Left ventricle myocardium superior (tissue), 1 donor: ENCODE measurements around the gene CGB7. TPM values are rescaled to one million over a fixed set of nuclear protein-coding genes. Genes with fewer than 3 reads are reported as not detected.

Experiments used
- ATAC-seq: fragments of 200-7000 bp; cut with Tn5 transposase; one replicate; pipeline ENCODE4 v1.9.1; 2020; ENCODE audit warnings: mild to moderate bottlenecking, moderate library complexity
- DNase-seq: peaks from one replicate; pipeline ENCODE4 v3.0.0-alpha.2; 2020
- intact Hi-C: fragments of 100-400 bp; cut with micrococcal nuclease; formaldehyde crosslinking; loops from one replicate; pipeline ENCODE4 v1.11.0; 2022
- long read RNA-seq: library from polyadenylated mRNA; unstranded; transcript quantifications from one replicate; pipeline ENCODE4 v2.0.0, GENCODE V29; 2021
- total RNA-seq: library from RNA; stranded (reverse); fragmentation: NEBNext Ultra II Directional; extraction: Animal tissue kit (Norgen Biotek cat#: 25700); gene quantifications from one replicate; pipeline ENCODE4 v1.2.1, GENCODE V29; 2021
- donor health status: DM: no; HTN: yes; CAD: no; lungs with severe emphysema.

The CGB7 gene
- total RNA-seq: not detected
- long read RNA-seq: 0 reads

- intact Hi-C loops: no loop called here
- peak; percentile 85 for ATAC-seq
- DNase-seq: peak; percentile 77
Observed at GRCh38 chr19:49057636-49058234, at the start of gene CGB7. TSS of gene CGB7 (minus strand) at chr19:49057749. CDS start at chr19:49055375, 2,374 bp downstream.

GRCh38 chr19:49106648-49107135 is 49.1 kb upstream of the CGB7 start:
- DNase-seq: peak; percentile 75
- intact Hi-C loops: no loop called here
- ATAC-seq: peak; percentile 40

- DNase-seq (no peak), ATAC-seq (no peak)
- intact Hi-C loops: loop anchor here (5.0 kb wide), 1 partner anchor 103 kb away; no protein-coding TSS in a partner anchor
Observed at GRCh38 chr19:49104229-49104864, 46.8 kb upstream of the CGB7 start.

DNA sequence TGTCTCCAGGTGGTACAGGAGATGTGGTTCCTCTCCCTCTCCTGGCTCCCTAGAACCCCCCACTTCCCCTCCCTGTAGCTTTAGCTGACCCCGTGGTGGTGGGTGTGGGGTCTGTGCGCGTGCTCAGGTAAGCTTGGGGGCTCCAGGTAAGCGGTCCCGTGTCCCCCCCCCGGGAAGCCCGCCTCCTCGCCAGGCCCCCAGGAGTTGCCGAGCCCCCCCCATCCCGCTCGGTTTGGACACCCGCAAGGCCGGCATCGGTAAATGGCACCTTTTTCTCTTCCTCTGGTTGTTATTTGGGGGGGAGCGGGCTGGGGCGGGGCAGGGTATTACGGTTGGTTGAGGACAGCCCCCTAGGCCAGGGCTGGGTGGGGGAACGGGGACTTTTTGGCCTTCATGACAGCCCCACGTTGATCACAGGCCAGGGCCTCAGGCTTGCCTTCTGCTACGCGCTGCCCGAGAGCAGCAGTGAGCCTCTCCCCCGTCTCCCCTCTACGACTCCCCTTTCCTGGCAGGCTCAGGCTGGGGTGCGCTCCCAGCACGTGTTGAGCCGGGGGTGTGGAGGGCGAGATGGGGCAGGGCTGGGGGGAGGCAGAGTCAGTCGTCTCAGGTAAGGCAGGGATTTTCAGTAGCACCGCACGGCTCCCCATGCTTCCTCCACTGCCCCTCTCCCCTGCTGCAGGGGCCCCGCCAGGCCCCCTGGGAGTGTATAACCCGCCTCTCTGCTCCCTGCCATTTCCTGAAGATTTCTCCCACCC is 46.0 kb upstream of the CGB7 start:
- no peak for DNase-seq
- ATAC-seq: no peak
- intact Hi-C loops: loop anchor here (5.0 kb wide), 1 partner anchor 104 kb away; no protein-coding TSS in a partner anchor

DNA sequence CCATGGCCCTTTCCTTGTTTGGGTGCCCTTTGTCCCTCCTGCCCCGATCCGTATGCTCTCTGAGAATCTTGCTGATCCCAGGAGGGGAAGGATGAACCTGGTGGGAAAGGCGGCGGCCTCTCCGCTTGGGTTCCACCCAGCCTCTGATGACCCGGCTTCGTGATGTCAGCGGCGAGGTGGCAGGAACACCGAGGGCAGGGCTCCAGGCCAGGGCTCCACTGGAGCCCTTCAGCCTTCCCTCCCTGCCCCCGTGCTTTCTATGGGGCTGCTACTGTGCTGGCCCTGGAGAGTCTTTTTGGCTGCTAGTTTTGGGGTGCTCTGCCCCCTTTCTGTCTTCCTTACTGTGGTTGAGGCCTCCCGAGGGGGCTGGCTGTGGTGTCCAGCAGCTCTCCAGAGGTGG is 44.8 kb upstream of the CGB7 start:
- ATAC-seq (no peak), DNase-seq (no peak)
- intact Hi-C loops: loop anchor here (5.0 kb wide), 1 partner anchor 105 kb away; no protein-coding TSS in a partner anchor

DNA sequence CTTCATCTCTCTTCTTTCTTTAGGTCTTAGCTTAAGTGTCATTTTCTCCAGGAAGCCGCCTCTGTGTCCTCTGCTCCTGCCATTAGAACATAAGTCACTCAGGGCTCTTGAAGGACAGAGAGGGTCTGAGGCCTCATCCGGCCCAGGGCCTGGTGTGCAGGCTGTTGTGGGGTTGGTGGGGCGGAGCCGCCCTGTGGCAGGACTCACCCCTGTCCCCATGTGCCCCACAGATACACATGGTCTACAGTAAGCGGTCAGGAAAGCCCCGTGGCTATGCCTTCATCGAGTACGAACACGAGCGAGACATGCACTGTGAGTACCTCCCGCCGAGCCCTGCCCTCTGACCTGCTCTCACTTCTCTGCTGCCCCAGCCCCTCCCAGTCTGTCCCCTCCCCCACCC is 43.6 kb upstream of the CGB7 start:
- intact Hi-C loops: loop anchor here (5.0 kb wide), 1 partner anchor 106 kb away; no protein-coding TSS in a partner anchor
- DNase-seq: no peak
- ATAC-seq: no peak

DNA sequence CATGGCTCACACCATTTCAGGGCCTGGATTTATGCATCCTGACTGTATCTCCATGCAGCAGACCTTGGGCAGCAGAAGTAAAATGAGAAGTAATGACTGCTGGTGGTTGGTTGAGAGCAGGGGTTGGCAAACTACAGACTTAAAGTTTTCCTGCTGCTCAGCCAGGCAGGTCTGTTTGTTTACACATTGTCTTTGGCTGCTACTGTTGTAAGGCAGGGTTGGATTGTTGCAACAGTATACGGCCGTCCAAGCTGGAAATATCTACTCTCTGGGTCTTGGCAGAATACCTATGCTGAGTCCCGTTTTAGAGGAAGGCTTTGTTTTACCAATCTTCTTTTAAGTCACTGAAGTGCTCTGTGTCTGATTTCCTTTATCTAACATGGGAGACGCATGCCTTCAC is 41.2 kb upstream of the CGB7 start:
- intact Hi-C loops: loop anchor here (10.0 kb wide), 1 partner anchor 46 kb away; no protein-coding TSS in a partner anchor
- no peak for ATAC-seq
- no peak for DNase-seq

DNA sequence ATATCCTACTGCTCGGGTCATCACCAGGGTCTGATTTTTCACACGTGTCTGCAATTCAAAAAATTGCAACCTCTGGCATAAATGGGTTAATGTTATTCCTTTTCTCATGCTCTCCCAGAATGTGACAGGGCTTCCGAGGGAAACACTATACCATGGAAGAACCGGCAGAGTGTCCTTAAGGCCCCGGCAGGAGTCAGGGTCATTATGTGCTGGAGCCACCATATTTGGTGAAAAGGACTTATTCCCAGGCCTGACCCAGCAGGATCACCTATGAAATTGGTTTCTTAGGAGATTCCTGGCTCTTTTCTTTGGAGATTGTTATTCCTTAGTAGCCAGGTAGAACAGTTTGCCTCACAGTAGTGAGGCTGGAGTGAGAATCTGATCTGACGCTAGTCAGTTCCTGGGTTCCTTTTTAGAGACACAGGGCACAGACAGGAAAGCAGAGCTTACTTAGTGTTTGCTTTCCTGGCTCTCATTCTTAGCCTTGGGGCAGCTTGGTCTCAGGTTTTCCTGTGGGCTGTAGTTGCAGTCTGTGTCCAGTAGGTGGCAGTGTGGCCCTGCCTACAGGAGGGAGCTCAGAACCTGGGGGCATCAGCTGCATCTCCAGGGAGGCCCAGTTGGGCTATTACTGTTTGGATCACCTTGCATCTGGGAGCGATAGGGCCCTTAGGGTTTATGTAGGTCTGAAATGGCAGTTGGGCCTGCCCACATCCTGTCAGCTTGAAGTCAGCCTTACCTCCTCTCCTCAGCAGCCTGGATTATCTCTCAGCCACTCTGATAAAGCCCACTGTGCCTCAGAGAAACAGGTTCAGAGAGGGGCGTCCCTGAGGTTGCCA is 40.1 kb upstream of the CGB7 start:
- ATAC-seq (peak; percentile 62), DNase-seq (peak; percentile 71)
- intact Hi-C loops: loop anchor here (10.0 kb wide), 1 partner anchor 47 kb away; no protein-coding TSS in a partner anchor

DNA sequence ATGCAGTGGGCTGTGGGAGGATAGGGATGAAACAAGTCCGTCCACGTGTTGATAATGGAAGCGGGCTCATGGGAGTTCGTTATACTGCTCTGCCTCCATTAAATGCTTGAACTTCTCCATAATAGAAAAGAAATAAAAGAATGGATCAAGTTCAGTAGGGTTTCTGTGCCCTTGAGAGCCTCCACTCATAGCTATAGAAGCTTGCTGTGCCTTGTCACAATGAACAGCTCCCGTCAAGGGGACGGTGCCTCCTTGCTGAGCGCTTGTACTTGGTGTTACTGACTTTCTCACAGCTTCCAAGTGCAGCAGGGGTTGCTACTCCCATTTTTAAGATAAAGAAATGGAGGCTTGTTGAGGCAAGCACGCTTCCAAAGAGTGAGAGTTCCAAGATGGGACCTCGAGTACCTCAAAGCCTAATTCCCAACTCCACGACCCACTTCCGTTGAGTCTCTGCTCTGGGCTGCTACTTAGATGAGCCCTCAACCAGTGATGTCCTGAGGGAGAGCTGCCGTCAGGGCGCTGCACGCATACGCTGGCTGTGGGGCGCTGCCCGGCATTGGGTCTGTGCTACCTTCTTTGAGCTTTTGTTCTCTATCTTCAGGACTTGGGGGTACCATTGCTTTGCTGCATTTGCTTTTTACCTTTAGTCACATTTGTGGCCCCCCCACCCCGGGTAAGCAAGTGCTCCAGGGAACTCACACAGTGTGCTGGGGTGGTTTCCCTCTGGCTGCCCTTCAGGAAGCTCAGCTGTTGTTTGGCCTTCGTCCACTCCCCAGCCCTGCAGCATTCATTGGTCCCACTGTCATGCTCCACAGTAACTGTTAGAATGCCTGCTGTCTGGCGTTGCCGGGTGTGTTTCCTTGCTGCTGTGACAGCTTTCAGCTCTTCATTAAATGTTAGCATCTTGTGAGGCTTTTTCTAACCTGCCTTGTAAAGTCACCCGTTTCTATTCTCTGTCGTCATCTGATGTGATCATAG is 37.2 kb upstream of the CGB7 start:
- peak; percentile 95 for ATAC-seq
- intact Hi-C loops: loop anchor here (10.0 kb wide), 1 partner anchor 50 kb away; no protein-coding TSS in a partner anchor
- DNase-seq: peak; percentile 79

- DNase-seq (no peak), ATAC-seq (no peak)
- intact Hi-C loops: loop anchor here (10.0 kb wide), 1 partner anchor 52 kb away; no protein-coding TSS in a partner anchor
Observed at GRCh38 chr19:49092686-49093085, 35.1 kb upstream of the CGB7 start.

DNA sequence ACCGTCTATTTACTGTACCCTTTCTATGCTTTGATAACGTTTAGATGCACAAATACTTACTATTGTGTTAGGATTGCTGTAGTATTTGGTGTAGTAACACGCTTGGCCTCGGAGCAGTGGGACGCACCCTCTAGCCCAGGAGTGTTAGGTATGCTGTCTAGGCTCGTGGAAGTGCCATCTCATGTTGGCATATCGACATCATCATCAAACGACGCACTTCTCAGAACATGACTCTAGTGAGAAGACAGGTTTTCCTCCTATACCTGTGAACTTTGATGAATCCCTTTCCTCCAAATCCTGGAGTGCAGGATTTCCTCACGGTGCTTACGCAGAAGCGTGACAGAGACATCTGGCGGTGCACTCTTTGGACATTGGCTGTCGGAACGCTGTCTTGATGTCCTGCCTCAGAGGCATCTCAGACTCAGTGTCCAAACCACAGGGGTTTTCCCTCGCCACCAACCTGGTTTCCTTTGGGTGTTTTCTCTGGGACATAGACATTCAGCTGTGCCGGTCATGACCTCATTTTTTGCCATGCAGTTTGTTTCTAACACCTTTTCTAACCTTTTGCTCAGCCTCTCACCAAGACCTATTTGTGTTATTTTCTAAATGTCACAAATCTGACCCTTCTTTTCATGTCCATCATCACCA is 34.0 kb upstream of the CGB7 start:
- intact Hi-C loops: loop anchor here (10.0 kb wide), 1 partner anchor 53 kb away; no protein-coding TSS in a partner anchor
- DNase-seq: no peak
- no peak for ATAC-seq

- no peak for ATAC-seq
- DNase-seq: no peak
- intact Hi-C loops: no loop called here
Observed at GRCh38 chr19:49086296-49086695, 28.7 kb upstream of the CGB7 start.

GRCh38 chr19:49085868-49086232 is 28.3 kb upstream of the CGB7 start:
- ATAC-seq: no peak
- no peak for DNase-seq

DNA sequence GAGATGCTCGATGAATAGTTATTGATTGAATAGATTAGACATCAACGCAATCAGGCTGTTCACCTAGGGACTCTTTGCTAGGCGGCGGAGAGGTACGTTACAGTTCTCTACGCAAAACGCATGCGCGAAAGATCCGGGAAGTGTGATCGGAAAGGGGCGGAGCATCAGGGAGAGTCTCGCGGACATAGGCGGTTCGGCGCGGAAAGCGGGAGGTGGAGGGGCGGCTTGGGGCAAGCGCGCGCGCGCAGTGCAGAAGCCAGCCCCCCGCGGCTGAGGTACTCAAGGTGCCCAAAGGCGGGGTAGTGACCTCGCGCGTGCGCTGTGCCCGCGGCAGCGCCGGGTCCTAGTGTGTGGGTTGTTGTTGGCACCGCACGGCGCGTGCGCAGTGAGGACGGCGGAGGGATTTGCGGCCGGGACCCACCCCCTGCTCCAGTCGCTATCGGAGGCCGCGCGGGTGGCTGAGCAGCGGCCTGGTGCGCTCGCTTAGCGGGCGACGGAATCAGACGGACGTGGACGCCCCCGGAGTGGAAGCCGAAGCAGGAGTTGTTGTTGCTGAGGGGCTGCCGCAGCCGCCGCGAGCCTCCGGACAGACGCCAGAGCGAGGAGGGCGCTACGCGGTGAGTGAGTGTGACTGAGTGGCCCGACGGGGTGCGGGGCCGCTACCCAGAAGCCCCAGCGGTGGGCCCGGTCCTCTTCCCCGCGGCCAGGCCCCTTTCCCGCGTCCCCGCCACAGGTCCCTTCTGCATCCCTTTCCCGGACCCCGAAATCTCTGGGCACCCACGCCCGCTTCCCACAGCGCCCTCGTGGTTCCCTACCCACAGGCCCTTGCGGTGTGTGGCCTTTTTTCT is 27.7 kb upstream of the CGB7 start, which contains the start of gene SNRNP70:
TSS of gene SNRNP70 (plus strand) at position 432 of the 848 bp plus-strand sequence. CDS start 964 bp downstream, outside the sequence.
- ATAC-seq (peak; percentile 98), DNase-seq (peak; percentile 100)
- intact Hi-C loops: no loop called here

More at GRCh38 chr19:49085868-49086232, 28.3 kb upstream of the CGB7 start:
- intact Hi-C loops: no loop called here

GRCh38 chr19:49084206-49085019 is 26.9 kb upstream of the CGB7 start:
- intact Hi-C loops: no loop called here
- no peak for DNase-seq
- ATAC-seq: no peak
